A549 (cell line): ENCODE measurements around the gene HOXD12. TPM values are rescaled to one million over a fixed set of nuclear protein-coding genes. Genes with fewer than 3 reads are reported as not detected.

Source experiments
- ATAC-seq, 2 experiments: fragments of 200-7000 bp in 1 of 2; fragments of >200 bp in 1 of 2; cut with Nextera tagmentation in 1 of 2; cut with Tn5 transposase in 1 of 2; 3 replicates each; pipeline versions ENCODE4 v1.8.0 to v1.9.1; 2018 to 2020; ENCODE audit warnings: mild to moderate bottlenecking in 1 of 2, moderate library complexity in 1 of 2
- CTCF ChIA-PET: fragments of 300-600 bp; sonication (Branson Sonifier 250); formaldehyde crosslinking; extraction: SDS; loops from one replicate; lab custom pipeline; 2021; ENCODE audit warnings: antibody characterized with exemption, inconsistent platforms; lab: Yijun Ruan, JAX
- POLR2A ChIA-PET: fragments of 350-600 bp; formaldehyde crosslinking; extraction: SDS; loops from one replicate; lab custom pipeline; 2021; ENCODE audit warnings: antibody characterized with exemption, inconsistent platforms; lab: Yijun Ruan, JAX
- DNase-seq, 2 experiments: peaks; one replicate each; pipeline versions ENCODE4 v3.0.0 to v3.0.0-alpha.2; 2011 to 2016; ENCODE audit warnings: low read depth in 1 of 2, low spot score in 1 of 2
- FAIRE-seq: peaks from 2 replicates; lab custom pipeline; 2011; peaks lifted over from hg19 to GRCh38; lab: Jason Lieb, UNC
- H3K27ac ChIP-seq, 2 experiments: fragments of >200 bp; sonication (Bioruptor Twin); formaldehyde crosslinking; 3 replicates each; pipeline ENCODE4 v1.5.1; 2016 to 2017
- H3K4me1 ChIP-seq: fragments of >200 bp; sonication (Bioruptor Twin); formaldehyde crosslinking; 3 replicates; pipeline ENCODE4 v1.6.1; 2016
- H3K4me2 ChIP-seq: fragments of >200 bp; sonication (Bioruptor Twin); formaldehyde crosslinking; 3 replicates; pipeline ENCODE4 v1.6.1; 2016
- H3K4me3 ChIP-seq: fragments of >200 bp; sonication (Bioruptor Twin); formaldehyde crosslinking; 3 replicates; pipeline ENCODE4 v1.5.1; 2016
- H3K9me3 ChIP-seq: fragments of >200 bp; sonication (Bioruptor Twin); formaldehyde crosslinking; 3 replicates; pipeline ENCODE4 v1.6.1; 2016
- CBX8 ChIP-seq: fragments of 200-600 bp; sonication (generic); IDR thresholded peaks from 2 replicates; pipeline ENCODE4 v1.6.1; 2016
- CHD4 ChIP-seq: fragments of 200-600 bp; sonication (generic); IDR thresholded peaks from 2 replicates; pipeline ENCODE4 v1.6.1; 2016; ENCODE audit warnings: antibody characterized with exemption, mild to moderate bottlenecking, borderline replicate concordance
- EHF ChIP-seq: fragments of 250-450 bp; sonication (Bioruptor Pico); IDR thresholded peaks from 2 replicates; pipeline ENCODE4 v1.5.0; 2020; ENCODE audit warnings: mild to moderate bottlenecking
- EP300 ChIP-seq, 2 experiments: fragments of >200 bp; sonication (Bioruptor Twin); formaldehyde crosslinking; IDR thresholded peaks; 2 replicates in 1 of 2; 3 replicates in 1 of 2; pipeline ENCODE4 v1.6.1; 2016 to 2017
- FOSL2 ChIP-seq, 2 experiments: fragments of 450-650 bp in 1 of 2; fragments of >200 bp in 1 of 2; sonication (Bioruptor Twin) in 1 of 2; formaldehyde crosslinking; IDR thresholded peaks; 2 replicates each; pipeline versions ENCODE4 v1.5.0 to v1.6.1; 2016 to 2020; ENCODE audit warnings: mild to moderate bottlenecking in 1 of 2, moderate library complexity in 1 of 2
- GATA3 ChIP-seq: IDR thresholded peaks from 2 replicates; pipeline ENCODE4 v1.6.1; 2012; ENCODE audit warnings: borderline replicate concordance
- HDAC2 ChIP-seq: fragments of 200-600 bp; sonication (generic); IDR thresholded peaks from 2 replicates; pipeline ENCODE4 v1.6.1; 2016
- HEYL ChIP-seq: fragments of 250-450 bp; sonication (Bioruptor Pico); IDR thresholded peaks from 2 replicates; pipeline ENCODE4 v1.8.0; 2021; ENCODE audit warnings: mild to moderate bottlenecking, moderate library complexity
- HOXB13 ChIP-seq: fragments of 250-450 bp; sonication (Bioruptor Pico); IDR thresholded peaks from 2 replicates; pipeline ENCODE4 v1.5.0; 2020; ENCODE audit warnings: low read depth, mild to moderate bottlenecking, moderate library complexity
- JUN ChIP-seq, 2 experiments: fragments of >200 bp; sonication (Bioruptor Twin); formaldehyde crosslinking; IDR thresholded peaks; 2 replicates in 1 of 2; 3 replicates in 1 of 2; pipeline ENCODE4 v1.6.1; 2016 to 2017
- KDM1A ChIP-seq: fragments of 200-600 bp; sonication (generic); IDR thresholded peaks from 2 replicates; pipeline ENCODE4 v1.6.1; 2016; ENCODE audit warnings: low read depth, mild to moderate bottlenecking
- NFE2L2 ChIP-seq: fragments of 150-350 bp; conservative IDR thresholded peaks from 2 replicates; pipeline ENCODE4 v1.6.1; 2014; ENCODE audit warnings: low read length
- PHF8 ChIP-seq: fragments of 200-600 bp; sonication (generic); IDR thresholded peaks from 2 replicates; pipeline ENCODE4 v1.6.1; 2016; ENCODE audit warnings: low read depth, mild to moderate bottlenecking, antibody characterized with exemption, moderate library complexity, borderline replicate concordance
- RAD21 ChIP-seq, 2 experiments: fragments of >200 bp in 1 of 2; sonication (Bioruptor Twin) in 1 of 2; formaldehyde crosslinking in 1 of 2; IDR thresholded peaks in 1 of 2; conservative IDR thresholded peaks in 1 of 2; 2 replicates in 1 of 2; 3 replicates in 1 of 2; pipeline ENCODE4 v1.6.1; 2012 to 2018; ENCODE audit warnings: inconsistent platforms in 1 of 2
- RARB ChIP-seq: fragments of 250-450 bp; sonication (Bioruptor Pico); IDR thresholded peaks from 2 replicates; pipeline ENCODE4 v1.8.0; 2021; ENCODE audit warnings: mild to moderate bottlenecking, moderate library complexity
- RCOR1 ChIP-seq: fragments of 150-350 bp; IDR thresholded peaks from 2 replicates; pipeline ENCODE4 v1.6.1; 2014; ENCODE audit warnings: antibody characterized with exemption, low read length, low read depth
- TFCP2L1 ChIP-seq: fragments of 250-450 bp; sonication (Bioruptor Pico); IDR thresholded peaks from 2 replicates; pipeline ENCODE4 v1.5.0; 2021; ENCODE audit warnings: mild to moderate bottlenecking
- WGBS: methylation state at CpG from one replicate; pipeline ENCODE4 v1.1.6; 2017; ENCODE audit errors: missing lambda C conversion rate; 5-methylcytosine and 5-hydroxymethylcytosine counted together
- polyA plus RNA-seq, 4 experiments: library from polyadenylated mRNA; depleted of rRNA in 3 of 4; stranded (reverse); fragments of >200 nt; fragmentation: RNase III in 1 of 4; extraction: RNeasy Plus Mini Kit Qiagen cat#74134 plus additional on column Dnase treatment in 1 of 4; gene quantifications; 2 replicates in 3 of 4; 3 replicates in 1 of 4; pipeline ENCODE4 v1.2.3, GENCODE V29; 2011 to 2017
- TF ChIP-seq, protein P1 (sequence below): fragments of 200-600 bp; sonication (generic); IDR thresholded peaks from 2 replicates; pipeline ENCODE4 v1.6.1; 2016; ENCODE audit warnings: antibody characterized with exemption, mild to moderate bottlenecking, moderate library complexity
- TF ChIP-seq, protein P2 (sequence below): fragments of 250-450 bp; sonication (Bioruptor Pico); IDR thresholded peaks from 2 replicates; pipeline ENCODE4 v1.5.0; 2020; ENCODE audit warnings: low read depth, mild to moderate bottlenecking, moderate library complexity
- TF ChIP-seq, protein P3 (sequence below): fragments of >200 bp; sonication (Bioruptor Twin); formaldehyde crosslinking; IDR thresholded peaks from 2 replicates; pipeline ENCODE4 v1.6.1; 2016

The HOXD12 gene
- polyA plus RNA-seq, 2 of the 4 experiments (the other 2 are of a cell fraction): not detected

GRCh38 chr2:176112375-176113302 is 13.0 kb downstream of the HOXD12 start:
- POLR2A ChIA-PET: no interaction called here
- no peak overlapping the region for H3K27ac ChIP-seq
- no peak overlapping the region for H3K4me2 ChIP-seq
- DNase-seq (no peak), ATAC-seq (no peak), FAIRE-seq (no peak)
- no peaks in the 10 kb centered on the region for H3K9me3 ChIP-seq
- TF ChIP-seq TFCP2L1 (CRISPR knock-in tag): no peak
- WGBS: 87% methylated on average over 23 of the region's 40 CpGs
- H3K4me1 ChIP-seq: peaks cover 4% of the 10 kb centered on the region; the same call in 2 of the 3 replicates
- CTCF ChIA-PET: interaction anchor here (0.6 to 3.7 kb wide), 9 partner anchors 8 to 542 kb away, joined by 3 to 36 read pairs (median 7); partner anchors contain the start of gene HOXD9
- no peak overlapping the region for H3K4me3 ChIP-seq

DNA sequence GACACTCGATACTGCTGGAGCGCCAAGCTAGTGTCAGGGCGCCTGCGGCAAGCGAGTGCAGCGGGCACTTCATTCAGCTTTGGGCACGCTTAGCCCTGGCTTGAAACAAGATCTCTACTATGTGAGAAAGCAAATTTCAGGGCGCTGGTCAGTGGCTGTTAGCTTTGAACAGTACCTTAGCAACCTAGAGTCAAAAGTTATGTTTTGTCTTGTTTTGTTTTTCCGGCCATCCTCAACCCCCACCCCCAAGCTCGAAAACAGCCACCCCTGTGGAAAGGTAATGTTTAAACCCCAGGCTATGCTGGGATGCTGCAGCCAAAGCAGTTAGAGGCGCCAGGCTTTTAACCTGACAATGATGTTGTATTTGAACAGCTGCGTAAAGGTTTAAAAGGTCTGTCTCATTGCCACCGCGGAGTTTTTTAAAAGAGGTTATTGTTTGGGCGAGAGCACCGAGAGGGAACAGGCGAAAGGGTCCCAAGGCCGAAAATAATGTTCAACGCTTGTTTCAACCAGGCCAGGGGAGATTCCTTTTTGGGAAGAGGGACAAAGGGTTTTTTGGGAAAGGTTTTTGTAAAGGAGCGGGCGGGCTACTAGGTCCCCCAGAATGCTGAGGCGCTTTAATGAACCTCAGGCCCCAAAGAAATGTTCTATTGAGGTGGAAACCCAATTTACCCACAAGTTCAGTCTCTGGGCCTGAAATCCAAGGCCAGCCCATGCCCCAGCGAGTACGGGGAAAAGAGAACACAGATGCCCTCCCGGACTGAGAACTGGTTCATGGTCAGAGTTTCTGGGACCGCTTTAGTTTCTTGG is 14.7 kb downstream of the HOXD12 start:
- POLR2A ChIA-PET: no interaction called here
- Histone ChIP-seq H3K27ac (no peak overlapping the region), H3K4me2 (no peak overlapping the region), H3K9me3 (no peaks in the 10 kb centered on the region), H3K4me1 (peaks cover 3% of the 10 kb centered on the region; the same call in 1 of the 3 replicates), H3K4me3 (no peak overlapping the region)
- FAIRE-seq: no peak
- no peak for ATAC-seq
- no peak for DNase-seq
- TF ChIP-seq TFCP2L1 (CRISPR knock-in tag) (no peak), RCOR1 (no peak), HOXB13 (no peak), RAD21 (conservative IDR thresholded peaks at IDR 0.05 in 1 of 2, IDR thresholded peaks at IDR 0.05 in 1 of 2) (no peak), RARB (no peak), NFE2L2 (no peak), JUN (IDR thresholded peaks at IDR 0.05) (no peak)
- TF ChIP-seq, protein P1, sequence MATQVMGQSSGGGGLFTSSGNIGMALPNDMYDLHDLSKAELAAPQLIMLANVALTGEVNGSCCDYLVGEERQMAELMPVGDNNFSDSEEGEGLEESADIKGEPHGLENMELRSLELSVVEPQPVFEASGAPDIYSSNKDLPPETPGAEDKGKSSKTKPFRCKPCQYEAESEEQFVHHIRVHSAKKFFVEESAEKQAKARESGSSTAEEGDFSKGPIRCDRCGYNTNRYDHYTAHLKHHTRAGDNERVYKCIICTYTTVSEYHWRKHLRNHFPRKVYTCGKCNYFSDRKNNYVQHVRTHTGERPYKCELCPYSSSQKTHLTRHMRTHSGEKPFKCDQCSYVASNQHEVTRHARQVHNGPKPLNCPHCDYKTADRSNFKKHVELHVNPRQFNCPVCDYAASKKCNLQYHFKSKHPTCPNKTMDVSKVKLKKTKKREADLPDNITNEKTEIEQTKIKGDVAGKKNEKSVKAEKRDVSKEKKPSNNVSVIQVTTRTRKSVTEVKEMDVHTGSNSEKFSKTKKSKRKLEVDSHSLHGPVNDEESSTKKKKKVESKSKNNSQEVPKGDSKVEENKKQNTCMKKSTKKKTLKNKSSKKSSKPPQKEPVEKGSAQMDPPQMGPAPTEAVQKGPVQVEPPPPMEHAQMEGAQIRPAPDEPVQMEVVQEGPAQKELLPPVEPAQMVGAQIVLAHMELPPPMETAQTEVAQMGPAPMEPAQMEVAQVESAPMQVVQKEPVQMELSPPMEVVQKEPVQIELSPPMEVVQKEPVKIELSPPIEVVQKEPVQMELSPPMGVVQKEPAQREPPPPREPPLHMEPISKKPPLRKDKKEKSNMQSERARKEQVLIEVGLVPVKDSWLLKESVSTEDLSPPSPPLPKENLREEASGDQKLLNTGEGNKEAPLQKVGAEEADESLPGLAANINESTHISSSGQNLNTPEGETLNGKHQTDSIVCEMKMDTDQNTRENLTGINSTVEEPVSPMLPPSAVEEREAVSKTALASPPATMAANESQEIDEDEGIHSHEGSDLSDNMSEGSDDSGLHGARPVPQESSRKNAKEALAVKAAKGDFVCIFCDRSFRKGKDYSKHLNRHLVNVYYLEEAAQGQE: no peak
- CTCF ChIA-PET: interaction anchor here (0.6 to 2.7 kb wide), 8 partner anchors 10 to 540 kb away, joined by 3 to 12 read pairs (median 6); no protein-coding TSS in a partner anchor
- 88% methylated on average over 26 of the region's 26 CpGs for WGBS

- TF ChIP-seq CBX8 (no peak), HDAC2 (no peak), PHF8 (no peak), RARB (no peak), FOSL2 (IDR thresholded peaks at IDR 0.05) (no peak), FOSL2 (CRISPR knock-in tag; IDR thresholded peaks at IDR 0.05) (no peak), HEYL (CRISPR knock-in tag) (no peak), KDM1A (no peak), EP300 (IDR thresholded peaks at IDR 0.05) (no peak), GATA3 (no peak), EHF (CRISPR knock-in tag) (no peak), CHD4 (no peak)
- TF ChIP-seq, protein P2, sequence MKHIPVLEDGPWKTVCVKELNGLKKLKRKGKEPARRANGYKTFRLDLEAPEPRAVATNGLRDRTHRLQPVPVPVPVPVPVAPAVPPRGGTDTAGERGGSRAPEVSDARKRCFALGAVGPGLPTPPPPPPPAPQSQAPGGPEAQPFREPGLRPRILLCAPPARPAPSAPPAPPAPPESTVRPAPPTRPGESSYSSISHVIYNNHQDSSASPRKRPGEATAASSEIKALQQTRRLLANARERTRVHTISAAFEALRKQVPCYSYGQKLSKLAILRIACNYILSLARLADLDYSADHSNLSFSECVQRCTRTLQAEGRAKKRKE (CRISPR knock-in tag): no peak
- TF ChIP-seq, protein P3, sequence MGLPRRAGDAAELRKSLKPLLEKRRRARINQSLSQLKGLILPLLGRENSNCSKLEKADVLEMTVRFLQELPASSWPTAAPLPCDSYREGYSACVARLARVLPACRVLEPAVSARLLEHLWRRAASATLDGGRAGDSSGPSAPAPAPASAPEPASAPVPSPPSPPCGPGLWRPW: no peak
- ChIA-PET CTCF (interaction anchor here (0.6 to 3.6 kb wide), 5 partner anchors 12 to 1034 kb away, joined by 3 to 22 read pairs (median 6); no protein-coding TSS in a partner anchor), POLR2A (no interaction called here)
- no peak overlapping the region; the same call in 1 of the 3 replicates for H3K4me2 ChIP-seq
- no peaks in the 10 kb centered on the region for H3K9me3 ChIP-seq
- H3K27ac ChIP-seq: no peak overlapping the region
- H3K4me3 ChIP-seq: no peak overlapping the region
- H3K4me1 ChIP-seq: peaks cover 3% of the 10 kb centered on the region; the same call in 1 of the 3 replicates
- FAIRE-seq (no peak), ATAC-seq (no peak), DNase-seq (no peak)
- 85% methylated on average over 16 of the region's 16 CpGs for WGBS
Measured at GRCh38 chr2:176114930-176115625, 15.5 kb downstream of the HOXD12 start.
